Ovary (tissue), 10 donors: ENCODE results near the gene GNRHR. TPM values are rescaled to one million over a fixed set of nuclear protein-coding genes. Genes with fewer than 3 reads are reported as not detected.

Source experiments
- DNase-seq, 5 donors: peaks; one replicate each; pipeline ENCODE4 v3.0.0-alpha.2; 2019 to 2020
- H3K27ac ChIP-seq, 2 donors: fragments of 200-600 bp; one replicate each; pipeline versions ENCODE4 v1.5.1 to v1.8.0; 2019 to 2022
- H3K27me3 ChIP-seq: fragments of 200-600 bp; one replicate; pipeline ENCODE4 v1.8.0; 2022
- H3K36me3 ChIP-seq: fragments of 200-600 bp; sonication (generic); one replicate; pipeline ENCODE4 v1.5.1; 2019
- H3K4me1 ChIP-seq: one replicate; pipeline ENCODE4 v1.8.1; 2013; ENCODE audit warnings: mild to moderate bottlenecking, moderate library complexity; ENCODE audit not compliant: insufficient read depth
- H3K4me3 ChIP-seq: fragments of 200-600 bp; sonication (generic); one replicate; pipeline ENCODE4 v1.5.1; 2017
- H3K9me3 ChIP-seq, 2 donors: fragments of 200-600 bp in 1 of 2; sonication (generic) in 1 of 2; one replicate each; pipeline versions ENCODE4 v1.5.1 to v1.8.1; 2013 to 2019; ENCODE audit warnings: mild to moderate bottlenecking in 1 of 2, moderate library complexity in 1 of 2
- EP300 ChIP-seq: sonication (generic); formaldehyde crosslinking; IDR thresholded peaks from one replicate; pipeline ENCODE4 v1.6.1; 2017; ENCODE audit warnings: antibody characterized with exemption
- POLR2A ChIP-seq: fragments of 450-650 bp; IDR thresholded peaks from one replicate; pipeline ENCODE4 v1.6.1; 2017; ENCODE audit warnings: antibody characterized with exemption, mild to moderate bottlenecking, moderate library complexity
- WGBS, 3 donors: extraction: QIAGEN DNeasy Blood & Tissue Kit in 1 of 3; methylation state at CpG; one replicate each; pipeline versions ENCODE4 v1.1.5 to v1.1.7; 2013 to 2017; 5-methylcytosine and 5-hydroxymethylcytosine counted together
- intact Hi-C, 4 donors: fragments of 100-400 bp; cut with DNase I; formaldehyde crosslinking; loops; one replicate each; pipeline versions ENCODE4 v1.11.0 to v1.15.1; 2022 to 2023
- long read RNA-seq, 3 donors: library from polyadenylated mRNA in 2 of 3; unstranded in 2 of 3; transcript quantifications; one replicate each; pipeline ENCODE4 v2.0.0 and lab custom pipeline, GENCODE V29; 2021 to 2026
- polyA plus RNA-seq, 2 donors: library from polyadenylated mRNA; stranded (reverse); fragments of 200-250 nt in 1 of 2; fragments of 350-450 nt in 1 of 2; fragmentation: Illumina TruSeq in 1 of 2; extraction: RNeasy Lipid Tissue Mini Kit (QIAGEN cat#74804) in 1 of 2; gene quantifications; one replicate each; pipeline ENCODE4 v1.2.3, GENCODE V29; 2013 to 2014
- total RNA-seq, 7 donors: library from RNA; depleted of rRNA in 2 of 7; stranded (reverse); fragments of >200 nt in 2 of 7; fragmentation: NEBNext Ultra II Directional in 3 of 7; extraction: Animal tissue kit (Norgen Biotek cat#: 25700) in 3 of 7; gene quantifications; one replicate each; pipeline versions ENCODE4 v1.1.0 to v1.2.4, GENCODE V29; 2016 to 2023
- TF ChIP-seq, protein P1 (sequence below), 3 donors: fragments of 450-650 bp in 2 of 3; fragments of 200-600 bp in 1 of 3; IDR thresholded peaks; one replicate each; pipeline versions ENCODE4 v1.5.1 to v1.8.0; 2016 to 2022; ENCODE audit warnings: antibody characterized with exemption in 3 of 3, mild to moderate bottlenecking in 1 of 3
- donor health status: DM: no; HTN: no; CAD: no; lungs with moderate emphysema.
- donor health status: DM: no; HTN: no; CAD: no.
- donor health status: Bipolar disorder and iron deficiency.
- donor health status: DM: yes; HTN: yes; CAD: no.
- donor health status: DM: no; HTN: no; CAD: no.
- donor health status: DM: yes; HTN: yes; CAD: no.

GNRHR gene, protein sequence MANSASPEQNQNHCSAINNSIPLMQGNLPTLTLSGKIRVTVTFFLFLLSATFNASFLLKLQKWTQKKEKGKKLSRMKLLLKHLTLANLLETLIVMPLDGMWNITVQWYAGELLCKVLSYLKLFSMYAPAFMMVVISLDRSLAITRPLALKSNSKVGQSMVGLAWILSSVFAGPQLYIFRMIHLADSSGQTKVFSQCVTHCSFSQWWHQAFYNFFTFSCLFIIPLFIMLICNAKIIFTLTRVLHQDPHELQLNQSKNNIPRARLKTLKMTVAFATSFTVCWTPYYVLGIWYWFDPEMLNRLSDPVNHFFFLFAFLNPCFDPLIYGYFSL
- under 1 TPM in 1 of 7 donors, not detected in 6; 0.11 TPM for total RNA-seq
- polyA plus RNA-seq = under 1 TPM; 0.10 to 0.15 TPM
- long read RNA-seq, donor 1 = 0 reads
- long read RNA-seq, donor 2 = 0 reads
- long read RNA-seq, donor 3 = 0 reads

DNA sequence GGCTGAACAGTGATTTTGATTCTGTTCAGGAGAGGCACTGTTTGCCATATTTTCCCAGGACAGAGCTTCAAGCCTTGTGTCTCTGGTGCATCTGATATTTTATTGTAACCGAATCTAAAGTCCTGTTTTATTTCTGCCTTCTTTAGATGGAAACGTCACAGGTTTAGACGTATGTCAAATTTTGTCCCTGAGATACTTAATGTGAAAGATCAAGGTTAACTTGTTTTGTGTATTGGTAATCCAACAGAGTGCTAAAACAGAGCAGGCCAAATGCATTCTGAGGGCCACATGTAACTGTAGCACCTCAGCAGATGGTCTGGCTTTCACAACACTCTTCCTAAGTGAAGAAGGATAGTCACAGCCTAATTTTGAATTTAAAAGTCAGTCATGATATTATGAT, at the start of gene GNRHR:
Gene GNRHR, minus strand, starts transcription at position 101 of the 400 bp plus-strand sequence. Its CDS starts 53 bp downstream, at position 48.
- Histone ChIP-seq H3K27ac (no peak within 1 kb of the TSS), H3K27me3 (no peaks in the 10 kb centered on the region), H3K4me1 (peaks cover 1% of the 10 kb centered on the region), H3K4me3 (no peak within 1 kb of the TSS), H3K9me3 (no peaks in the 10 kb centered on the region), H3K36me3 (no peaks in the 10 kb centered on the region)
- WGBS, 3 donors = 86 to 90% (median 88%) methylated on average over 3 of the region's 3 CpGs
- no peak for TF ChIP-seq POLR2A
- TF ChIP-seq, protein P1, sequence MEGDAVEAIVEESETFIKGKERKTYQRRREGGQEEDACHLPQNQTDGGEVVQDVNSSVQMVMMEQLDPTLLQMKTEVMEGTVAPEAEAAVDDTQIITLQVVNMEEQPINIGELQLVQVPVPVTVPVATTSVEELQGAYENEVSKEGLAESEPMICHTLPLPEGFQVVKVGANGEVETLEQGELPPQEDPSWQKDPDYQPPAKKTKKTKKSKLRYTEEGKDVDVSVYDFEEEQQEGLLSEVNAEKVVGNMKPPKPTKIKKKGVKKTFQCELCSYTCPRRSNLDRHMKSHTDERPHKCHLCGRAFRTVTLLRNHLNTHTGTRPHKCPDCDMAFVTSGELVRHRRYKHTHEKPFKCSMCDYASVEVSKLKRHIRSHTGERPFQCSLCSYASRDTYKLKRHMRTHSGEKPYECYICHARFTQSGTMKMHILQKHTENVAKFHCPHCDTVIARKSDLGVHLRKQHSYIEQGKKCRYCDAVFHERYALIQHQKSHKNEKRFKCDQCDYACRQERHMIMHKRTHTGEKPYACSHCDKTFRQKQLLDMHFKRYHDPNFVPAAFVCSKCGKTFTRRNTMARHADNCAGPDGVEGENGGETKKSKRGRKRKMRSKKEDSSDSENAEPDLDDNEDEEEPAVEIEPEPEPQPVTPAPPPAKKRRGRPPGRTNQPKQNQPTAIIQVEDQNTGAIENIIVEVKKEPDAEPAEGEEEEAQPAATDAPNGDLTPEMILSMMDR (IDR thresholded peaks at IDR 0.05) = no peak
- no peak for TF ChIP-seq EP300
- no peak for DNase-seq
- intact Hi-C loops = no loop called here

DNA sequence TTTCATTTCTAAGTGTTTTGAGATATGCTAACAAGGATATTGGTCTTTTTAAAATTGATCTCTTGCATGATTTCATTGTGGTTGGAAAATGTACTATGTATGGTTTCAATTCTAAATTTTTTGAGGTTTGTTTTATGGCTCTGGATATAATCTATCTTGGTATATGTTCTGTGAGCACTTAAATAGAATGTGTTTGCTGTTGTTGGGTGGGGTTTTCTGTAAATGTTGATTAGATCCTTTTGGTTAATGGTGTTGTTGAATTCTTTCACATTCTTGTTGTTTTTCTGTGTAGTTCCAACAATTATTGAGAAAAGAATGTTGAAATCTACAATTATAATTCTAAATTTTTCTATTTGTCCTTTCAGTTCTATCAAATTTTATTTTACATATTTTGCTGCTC, 42.6 kb upstream of the GNRHR start:
- Histone ChIP-seq H3K9me3 (no peaks in the 10 kb centered on the region), H3K36me3 (no peaks in the 10 kb centered on the region), H3K4me3 (no peak overlapping the region), H3K4me1 (no peaks in the 10 kb centered on the region), H3K27me3 (no peaks in the 10 kb centered on the region), H3K27ac (no peak overlapping the region)
- TF ChIP-seq POLR2A = no peak
- no peak for TF ChIP-seq EP300
- TF ChIP-seq, protein P1 (IDR thresholded peaks at IDR 0.05) = no peak
- DNase-seq = no peak
- intact Hi-C loops = no loop called here

DNA sequence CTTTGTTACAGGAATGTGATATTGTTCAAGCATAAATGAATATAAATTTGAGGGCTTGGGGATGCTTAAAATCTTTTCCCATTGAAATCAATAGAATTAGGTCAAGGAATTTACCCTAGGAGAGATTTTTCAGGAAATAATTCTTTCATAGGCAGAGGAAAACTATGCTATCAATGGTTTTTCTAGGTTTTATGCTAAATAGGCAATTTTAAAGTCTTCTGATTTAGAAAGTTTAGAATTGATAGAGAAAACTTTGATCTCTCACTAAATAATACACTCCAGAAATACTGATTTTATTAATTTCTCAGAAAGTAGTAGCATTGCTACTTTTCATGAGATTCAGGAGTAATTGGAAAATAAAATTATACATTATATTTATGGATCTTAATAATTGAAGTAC, 36.5 kb upstream of the GNRHR start:
- Histone ChIP-seq H3K27ac (no peak overlapping the region), H3K27me3 (no peaks in the 10 kb centered on the region), H3K4me3 (no peak overlapping the region), H3K4me1 (peaks cover 2% of the 10 kb centered on the region), H3K36me3 (no peaks in the 10 kb centered on the region), H3K9me3 (no peaks in the 10 kb centered on the region)
- TF ChIP-seq POLR2A = no peak
- TF ChIP-seq EP300 = no peak
- TF ChIP-seq, protein P1 (IDR thresholded peaks at IDR 0.05) = no peak
- no peak for DNase-seq
- intact Hi-C loops = no loop called here

DNA sequence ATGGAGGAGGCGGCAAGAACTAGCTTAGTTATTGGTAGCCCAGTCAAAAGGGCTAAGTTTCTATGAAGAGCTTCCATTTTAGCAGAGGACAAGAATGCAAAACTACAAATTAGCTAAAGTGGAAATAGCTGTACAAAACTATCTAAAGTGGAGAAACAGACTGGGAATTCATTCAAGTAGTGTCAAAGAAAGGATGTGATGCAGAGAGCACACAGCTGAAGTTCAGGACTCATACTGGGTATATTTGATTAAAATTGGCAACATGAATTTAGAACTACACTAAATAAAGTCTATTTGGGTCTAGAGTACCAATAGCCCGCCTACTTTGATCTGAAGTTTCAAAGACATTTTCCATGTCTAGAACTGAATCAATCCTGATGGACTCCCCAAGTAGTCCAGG, 33.1 kb upstream of the GNRHR start:
- H3K27ac ChIP-seq = no peak overlapping the region
- TF ChIP-seq EP300 = no peak
- TF ChIP-seq, protein P1 (IDR thresholded peaks at IDR 0.05) = no peak
- TF ChIP-seq POLR2A = no peak
- H3K4me3 ChIP-seq = no peak overlapping the region
- peaks cover 2% of the 10 kb centered on the region for H3K4me1 ChIP-seq
- DNase-seq = no peak
- intact Hi-C loops = no loop called here
- H3K27me3 ChIP-seq = no peaks in the 10 kb centered on the region
- no peaks in the 10 kb centered on the region for H3K36me3 ChIP-seq
- no peaks in the 10 kb centered on the region for H3K9me3 ChIP-seq
- WGBS, 3 donors = 96 to 98% (median 97%) methylated on average over 2 of the region's 2 CpGs
